Measurements from ENCODE around the gene ABHD17B.

DNA sequence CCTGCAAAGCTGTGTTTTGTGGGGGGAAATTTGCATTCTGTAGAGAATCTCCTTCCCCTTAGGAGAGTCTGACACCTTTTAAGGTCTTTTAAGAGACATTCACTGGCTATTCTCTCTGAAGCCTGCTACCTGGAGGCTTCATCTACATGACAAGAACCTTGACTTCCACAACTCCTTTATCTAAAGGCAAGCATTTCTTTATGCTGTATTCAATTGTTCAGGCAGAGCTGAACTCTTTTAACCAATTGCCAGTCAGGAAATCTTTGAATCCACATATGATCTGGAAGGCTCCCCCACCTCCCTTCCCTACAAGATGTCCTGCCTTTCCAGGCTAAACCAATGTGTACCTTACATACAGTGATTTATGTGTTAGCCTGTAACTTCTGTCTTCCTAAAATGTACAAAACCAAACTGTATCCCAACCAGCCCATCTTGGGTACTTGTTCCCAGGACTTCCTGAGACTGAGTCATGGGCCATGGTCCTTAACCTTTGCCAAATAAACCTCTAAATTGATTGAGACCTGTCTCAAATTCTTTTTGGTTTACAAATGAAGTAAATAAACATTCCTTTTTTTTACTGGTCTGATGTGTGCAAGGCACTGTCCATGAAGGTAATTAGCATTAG lies 10.3 kb upstream of the ABHD17B start:
- TF ChIP-seq, protein P1, sequence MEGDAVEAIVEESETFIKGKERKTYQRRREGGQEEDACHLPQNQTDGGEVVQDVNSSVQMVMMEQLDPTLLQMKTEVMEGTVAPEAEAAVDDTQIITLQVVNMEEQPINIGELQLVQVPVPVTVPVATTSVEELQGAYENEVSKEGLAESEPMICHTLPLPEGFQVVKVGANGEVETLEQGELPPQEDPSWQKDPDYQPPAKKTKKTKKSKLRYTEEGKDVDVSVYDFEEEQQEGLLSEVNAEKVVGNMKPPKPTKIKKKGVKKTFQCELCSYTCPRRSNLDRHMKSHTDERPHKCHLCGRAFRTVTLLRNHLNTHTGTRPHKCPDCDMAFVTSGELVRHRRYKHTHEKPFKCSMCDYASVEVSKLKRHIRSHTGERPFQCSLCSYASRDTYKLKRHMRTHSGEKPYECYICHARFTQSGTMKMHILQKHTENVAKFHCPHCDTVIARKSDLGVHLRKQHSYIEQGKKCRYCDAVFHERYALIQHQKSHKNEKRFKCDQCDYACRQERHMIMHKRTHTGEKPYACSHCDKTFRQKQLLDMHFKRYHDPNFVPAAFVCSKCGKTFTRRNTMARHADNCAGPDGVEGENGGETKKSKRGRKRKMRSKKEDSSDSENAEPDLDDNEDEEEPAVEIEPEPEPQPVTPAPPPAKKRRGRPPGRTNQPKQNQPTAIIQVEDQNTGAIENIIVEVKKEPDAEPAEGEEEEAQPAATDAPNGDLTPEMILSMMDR (conservative IDR thresholded peaks at IDR 0.05 in 1 of 2, IDR thresholded peaks at IDR 0.05 in 1 of 2; ENCODE audit: extremely low read depth in 1 of 2, insufficient read depth in 1 of 2, low read depth in 1 of 2, low read length in 2 of 2) = no peak
- no peak for TF ChIP-seq EZH2 (IDR thresholded peaks at IDR 0.05; ENCODE audit: borderline replicate concordance, low read length)
